Endothelial cell of umbilical vein (primary cell): Measurements from ENCODE around the gene IQSEC2. TPM values are rescaled to one million over a fixed set of nuclear protein-coding genes. Genes with fewer than 3 reads are reported as not detected.
A peak's percentile ranks its signal among the peaks of the same experiment; 100 is the strongest.

Source experiments
- BruUV-seq: library from RNA; stranded (reverse); fragments of 400-500 nt; replicated peaks from 2 replicates; lab custom pipeline; 2021; lab: Mats Ljungman, UMichigan
- CTCF ChIA-PET: fragments of 300-600, 350-600 bp; sonication (Branson Sonifier 250); formaldehyde crosslinking; loops from one replicate; lab custom pipeline; 2021; ENCODE audit warnings: antibody characterized with exemption, inconsistent platforms; lab: Charles Lee
- POLR2A ChIA-PET: fragments of 300-600, 350-600 bp; sonication (Branson Sonifier 250); formaldehyde crosslinking; loops from one replicate; lab custom pipeline; 2021; ENCODE audit warnings: antibody characterized with exemption, inconsistent platforms; lab: Charles Lee
- DNase-seq: peaks from one replicate; pipeline ENCODE4 v3.0.0-alpha.2; 2011; ENCODE audit warnings: low read depth, low spot score
- FAIRE-seq: peaks from 2 replicates; lab custom pipeline; 2011; peaks lifted over from hg19 to GRCh38; lab: Jason Lieb, UNC
- H2AFZ ChIP-seq: 2 replicates; pipeline ENCODE4 v1.6.0; 2012; ENCODE audit warnings: low read depth, low read length, control low read depth, inconsistent platforms
- H3K27ac ChIP-seq: 2 replicates; pipeline ENCODE4 v1.5.1; 2011; ENCODE audit warnings: low read depth, mild to moderate bottlenecking, control low read depth, low read length, moderate library complexity; ENCODE audit not compliant: insufficient read depth
- H3K27me3 ChIP-seq, 2 experiments: 2 replicates each; pipeline versions ENCODE4 v1.6.0 to v1.6.1; 2011; ENCODE audit warnings: low read length in 2 of 2, mixed read lengths in 1 of 2; ENCODE audit not compliant: control insufficient read depth in 2 of 2, insufficient read depth in 2 of 2
- H3K36me3 ChIP-seq, 2 experiments: 2 replicates in 1 of 2; 3 replicates in 1 of 2; pipeline ENCODE4 v1.5.1; 2011; ENCODE audit warnings: low read length in 2 of 2, mild to moderate bottlenecking in 1 of 2, moderate library complexity in 1 of 2; ENCODE audit not compliant: control insufficient read depth in 2 of 2, insufficient read depth in 2 of 2; ENCODE audit errors: extremely low read depth in 1 of 2
- H3K4me1 ChIP-seq: 3 replicates; pipeline ENCODE4 v1.5.1; 2011; ENCODE audit warnings: mild to moderate bottlenecking, low read length; ENCODE audit not compliant: control insufficient read depth, insufficient read depth; ENCODE audit errors: extremely low read depth
- H3K4me2 ChIP-seq: 2 replicates; pipeline ENCODE4 v1.6.1; 2011; ENCODE audit warnings: low read length, control low read depth, mixed read lengths; ENCODE audit not compliant: insufficient read depth
- H3K4me3 ChIP-seq, 3 experiments: fragments of 200-600 bp in 1 of 3; sonication (generic), shearing (Covaris generic) in 1 of 3; replicated peaks in 1 of 3; 2 replicates each; pipeline ENCODE4 v1.5.1; 2011 to 2016; ENCODE audit warnings: control low read depth in 3 of 3, low read length in 3 of 3, mild to moderate bottlenecking in 2 of 3, inconsistent platforms in 1 of 3, low read depth in 1 of 3, moderate library complexity in 1 of 3; ENCODE audit not compliant: insufficient read depth in 1 of 3
- H3K79me2 ChIP-seq: 2 replicates; pipeline ENCODE4 v1.6.0; 2012; ENCODE audit warnings: low read length, inconsistent platforms; ENCODE audit not compliant: control insufficient read depth, insufficient read depth
- H3K9ac ChIP-seq: replicated peaks from 2 replicates; pipeline ENCODE3; 2011; ENCODE audit warnings: low read length, control low read depth; ENCODE audit not compliant: insufficient read depth; ENCODE audit errors: extremely low read depth
- H3K9me1 ChIP-seq: replicated peaks from 3 replicates; pipeline ENCODE4 v1.6.0; 2011; ENCODE audit warnings: mild to moderate bottlenecking, low read length; ENCODE audit not compliant: control insufficient read depth, insufficient read depth; ENCODE audit errors: extremely low read depth
- H3K9me3 ChIP-seq: replicated peaks from 2 replicates; pipeline ENCODE4 v1.5.1; 2012; ENCODE audit warnings: low read length, inconsistent platforms; ENCODE audit not compliant: control insufficient read depth, insufficient read depth
- H4K20me1 ChIP-seq: replicated peaks from 2 replicates; pipeline ENCODE3; 2011; ENCODE audit warnings: mild to moderate bottlenecking, low read length; ENCODE audit not compliant: control insufficient read depth, insufficient read depth; ENCODE audit errors: extremely low read depth
- CTCF ChIP-seq, 2 donors: IDR thresholded peaks; 1 replicate in 1 of 2; 2 replicates in 1 of 2; pipeline ENCODE4 v1.5.1; 2011; ENCODE audit warnings: low read length in 2 of 2, mild to moderate bottlenecking in 2 of 2, moderate library complexity in 2 of 2, control low read depth in 1 of 2, inconsistent platforms in 1 of 2, low read depth in 1 of 2; ENCODE audit not compliant: insufficient read depth in 1 of 2; ENCODE audit errors: extremely low read depth in 1 of 2
- GATA2 ChIP-seq: IDR thresholded peaks from 2 replicates; pipeline ENCODE4 v1.7.0; 2011; ENCODE audit warnings: low read depth, mild to moderate bottlenecking, moderate library complexity, mixed read lengths, low read length; ENCODE audit not compliant: insufficient read length, insufficient read depth
- dilution Hi-C: fragments of 300-500 bp; cut with MboI; formaldehyde crosslinking; loops from one replicate; pipeline ENCODE4 v1.15.0; 2019; ENCODE audit warnings: low sequenced_read_pairs; ENCODE audit not compliant: extremely low pct_ligation_motif_present
- intact Hi-C: fragments of 100-400 bp; cut with micrococcal nuclease; formaldehyde crosslinking; loops from one replicate; pipeline ENCODE4 v1.10.0; 2022
- polyA plus RNA-seq, 4 experiments: library from polyadenylated mRNA; depleted of rRNA in 3 of 4; stranded (reverse) in 3 of 4; unstranded in 1 of 4; fragments of >200 nt; gene quantifications; 2 replicates each; pipeline versions ENCODE4 v1.2.1 to v1.2.3, GENCODE V29; 2011 to 2012; ENCODE audit warnings: missing spikeins in 1 of 4
- total RNA-seq: library from RNA; stranded (reverse); gene quantifications from 2 replicates; pipeline ENCODE4 v1.2.3, GENCODE V29; 2021

Gene IQSEC2
- total and polyA plus RNA-seq, 2 donors (not counting 3 experiments of a cell fraction or from before 2014, with no cell fraction given), result 5.4 to 9.9 TPM

- dilution Hi-C loops, result no loop called here
- peak overlapping the region; percentile 0 for H2AFZ ChIP-seq
- H3K9ac ChIP-seq, result peak overlapping the region; percentile 7
- peak overlapping the region; percentile 56 for H3K4me2 ChIP-seq
- no peaks in the 10 kb centered on the region for H4K20me1 ChIP-seq
- H3K4me3 ChIP-seq, result peak overlapping the region in 2 of 3 experiments; percentile 43 to 49
- peak; percentile 32 for DNase-seq
- H3K36me3 ChIP-seq, result no peaks in the 10 kb centered on the region
- peak; percentile 72 for FAIRE-seq
- TF ChIP-seq CTCF (IDR thresholded peaks at IDR 0.05; ENCODE audit: extremely low read depth in 1 of 2, insufficient read depth in 1 of 2, low read depth in 1 of 2, low read length in 2 of 2) (no peak), GATA2 (peak; percentile 17)
- H3K9me1 ChIP-seq, result no peaks in the 10 kb centered on the region
- H3K27ac ChIP-seq, result peak overlapping the region; percentile 6
- no peaks in the 10 kb centered on the region for H3K79me2 ChIP-seq
- peaks cover 9% of the 10 kb centered on the region for H3K4me1 ChIP-seq
- H3K27me3 ChIP-seq, result no peaks in the 10 kb centered on the region
- no peaks in the 10 kb centered on the region for H3K9me3 ChIP-seq
- intact Hi-C loops, result no loop called here
- ChIA-PET CTCF (no interaction called here), POLR2A (no interaction called here)
- TSS peak; percentile 51 for BruUV-seq
These were observed 758 bp downstream of the IQSEC2 start for GRCh38 chrX:53280331-53281320.
